GM19324 (cell line): Measurements from ENCODE around the gene CGB5.
"Not testable (repeated sequence)": the region's sequence is repeated elsewhere in the genome, so short reads cannot be mapped to it uniquely, and the experiment has no call there.

ENCODE experiments used
- ATAC-seq: cut with Tn5 transposase; IDR thresholded peaks from one replicate; pipeline ENCODE4 v1.9.1; 2021; ENCODE audit warnings: mild to moderate bottlenecking, moderate library complexity; ENCODE audit not compliant: unreplicated experiment, low FRiP score

The CGB5 gene

GRCh38 chr19:49056902-49057596, 13.4 kb downstream of the CGB5 start:
- not testable (repeated sequence) for ATAC-seq

GRCh38 chr19:49057636-49058234, 14.1 kb downstream of the CGB5 start, which contains the start of gene CGB7:
TSS of gene CGB7 (minus strand) at chr19:49057749. CDS start at chr19:49055375, 2,374 bp downstream.
- no peak for ATAC-seq

- no peak for ATAC-seq
These were observed 14.9 kb downstream of the CGB5 start for GRCh38 chr19:49058562-49058961.

GRCh38 chr19:49059053-49059452, 15.4 kb downstream of the CGB5 start:
- no peak for ATAC-seq

GRCh38 chr19:49061000-49061399, 17.4 kb downstream of the CGB5 start:
- no peak for ATAC-seq

GRCh38 chr19:49061445-49061844, 17.8 kb downstream of the CGB5 start:
- no peak for ATAC-seq

- ATAC-seq: no peak
These were observed 20.5 kb downstream of the CGB5 start for GRCh38 chr19:49064029-49064629.

GRCh38 chr19:49064768-49065611, 21.3 kb downstream of the CGB5 start, which contains the start of gene NTF4:
TSS of gene NTF4 (minus strand) at chr19:49064818. CDS start at chr19:49061997, 2,821 bp downstream.
- no peak for ATAC-seq

GRCh38 chr19:49065905-49066512, 22.4 kb downstream of the CGB5 start:
- no peak for ATAC-seq

GRCh38 chr19:49067554-49067953, 23.9 kb downstream of the CGB5 start:
- ATAC-seq: no peak

- no peak for ATAC-seq
These were observed 25.4 kb downstream of the CGB5 start for GRCh38 chr19:49069026-49069425.

GRCh38 chr19:49070416-49070815, 26.8 kb downstream of the CGB5 start:
- ATAC-seq: no peak

GRCh38 chr19:49071860-49072547, 28.4 kb downstream of the CGB5 start:
- ATAC-seq: no peak

- ATAC-seq: no peak
These were observed 30.1 kb downstream of the CGB5 start for GRCh38 chr19:49073514-49074378.

GRCh38 chr19:49074869-49075268, 31.2 kb downstream of the CGB5 start:
- not testable (repeated sequence) for ATAC-seq

- no peak for ATAC-seq
These were observed 36.7 kb downstream of the CGB5 start for GRCh38 chr19:49080392-49080791.

- no peak for ATAC-seq
These were observed 37.6 kb downstream of the CGB5 start for GRCh38 chr19:49081273-49081672.

- no peak for ATAC-seq
These were observed 40.8 kb downstream of the CGB5 start for GRCh38 chr19:49084206-49085019.
